H1 (cell line): ENCODE data around the gene KRT1. TPM values are rescaled to one million over a fixed set of nuclear protein-coding genes. Genes with fewer than 3 reads are reported as not detected.

Experiments used
- CTCF ChIA-PET: fragments of 300-600 bp; sonication (Branson Sonifier 250); formaldehyde crosslinking; loops from one replicate; lab custom pipeline; 2021; ENCODE audit not compliant: partially characterized antibody; lab: Charles Lee
- POLR2A ChIA-PET: fragments of 300-600 bp; sonication (Branson Sonifier 250); formaldehyde crosslinking; loops from one replicate; lab custom pipeline; 2021; ENCODE audit warnings: inconsistent platforms; ENCODE audit not compliant: partially characterized antibody; lab: Charles Lee
- DNase-seq, 2 experiments: peaks; one replicate each; pipeline versions ENCODE4 v3.0.0 to v3.0.0-alpha.2; 2010 to 2022; ENCODE audit warnings: low spot score in 2 of 2, low read depth in 1 of 2, mixed read lengths in 1 of 2
- FAIRE-seq: peaks from 2 replicates; lab custom pipeline; 2011; peaks lifted over from hg19 to GRCh38; lab: Jason Lieb, UNC
- H2AFZ ChIP-seq: 2 replicates; pipeline ENCODE4 v1.8.1; 2012; ENCODE audit warnings: low read length, inconsistent platforms
- H2AK5ac ChIP-seq: 2 replicates; pipeline ENCODE4 v1.6.1; 2013; ENCODE audit warnings: low read depth, low read length
- H2BK120ac ChIP-seq: replicated peaks from 2 replicates; pipeline ENCODE3; 2013; ENCODE audit warnings: low read depth, low read length, inconsistent platforms
- H2BK12ac ChIP-seq: 2 replicates; pipeline ENCODE4 v1.6.1; 2013; ENCODE audit warnings: low read depth, low read length
- H2BK15ac ChIP-seq: 2 replicates; pipeline ENCODE4 v1.6.1; 2013; ENCODE audit warnings: low read length
- H2BK20ac ChIP-seq: 2 replicates; pipeline ENCODE4 v1.6.1; 2013; ENCODE audit warnings: low read length
- H2BK5ac ChIP-seq: 2 replicates; pipeline ENCODE4 v1.6.1; 2013; ENCODE audit warnings: low read depth, low read length
- H3K14ac ChIP-seq: 2 replicates; pipeline ENCODE4 v1.6.1; 2013; ENCODE audit warnings: inconsistent platforms; ENCODE audit not compliant: insufficient read length
- H3K18ac ChIP-seq: 2 replicates; pipeline ENCODE4 v1.6.1; 2013; ENCODE audit warnings: low read length; ENCODE audit errors: extremely low read depth
- H3K23ac ChIP-seq: 2 replicates; pipeline ENCODE4 v1.6.1; 2013; ENCODE audit warnings: inconsistent platforms; ENCODE audit not compliant: insufficient read length
- H3K23me2 ChIP-seq: 2 replicates; pipeline ENCODE4 v1.6.1; 2013; ENCODE audit warnings: low read depth, low read length
- H3K27ac ChIP-seq: 2 replicates; pipeline ENCODE4 v1.6.1; 2011; ENCODE audit warnings: low read depth, low read length, inconsistent platforms
- H3K27me3 ChIP-seq, 4 experiments: replicated peaks in 1 of 4; 1 replicate in 1 of 4; 2 replicates in 3 of 4; pipeline versions ENCODE4 v1.6.1 to v1.8.1; 2011 to 2013; ENCODE audit warnings: low read length in 3 of 4, mild to moderate bottlenecking in 3 of 4, inconsistent platforms in 2 of 4, mixed read lengths in 2 of 4, moderate library complexity in 1 of 4; ENCODE audit not compliant: control insufficient read depth in 3 of 4, insufficient read depth in 3 of 4; ENCODE audit errors: extremely low read depth in 1 of 4
- H3K36me3 ChIP-seq, 4 experiments: 2 replicates each; pipeline versions ENCODE4 v1.6.1 to v1.8.1; 2011 to 2013; ENCODE audit warnings: mild to moderate bottlenecking in 4 of 4, low read length in 3 of 4, moderate library complexity in 2 of 4, control low read depth in 1 of 4, inconsistent platforms in 1 of 4; ENCODE audit not compliant: insufficient read depth in 4 of 4, control insufficient read depth in 2 of 4
- H3K4ac ChIP-seq: replicated peaks from 2 replicates; pipeline ENCODE3; 2013; ENCODE audit warnings: low read length, low read depth, mixed read lengths, inconsistent platforms; ENCODE audit not compliant: insufficient read length
- H3K4me1 ChIP-seq, 4 experiments: replicated peaks in 1 of 4; 1 replicate in 1 of 4; 2 replicates in 3 of 4; pipeline versions ENCODE4 v1.6.1 to v1.8.1; 2011 to 2013; ENCODE audit warnings: low read length in 3 of 4, inconsistent platforms in 2 of 4, mixed read lengths in 1 of 4; ENCODE audit not compliant: insufficient read depth in 4 of 4, control insufficient read depth in 3 of 4
- H3K4me2 ChIP-seq, 2 experiments: 2 replicates each; pipeline versions ENCODE4 v1.6.1 to v1.8.1; 2011 to 2013; ENCODE audit warnings: low read depth in 2 of 2, low read length in 2 of 2, control low read depth in 1 of 2, inconsistent platforms in 1 of 2, mild to moderate bottlenecking in 1 of 2; ENCODE audit not compliant: insufficient read depth in 1 of 2
- H3K4me3 ChIP-seq, 4 experiments: fragments of 200-600, 300-600 bp in 1 of 4; sonication (generic), shearing (Covaris generic), sonication (Bioruptor Twin) in 1 of 4; 2 replicates each; pipeline versions ENCODE4 v1.5.1 to v1.8.1; 2011 to 2016; ENCODE audit warnings: low read length in 4 of 4, low read depth in 3 of 4, control low read depth in 2 of 4, inconsistent platforms in 2 of 4, mild to moderate bottlenecking in 2 of 4, mixed read lengths in 1 of 4, moderate library complexity in 1 of 4; ENCODE audit not compliant: insufficient read depth in 2 of 4; ENCODE audit errors: extremely low read depth in 1 of 4
- H3K56ac ChIP-seq: replicated peaks from 2 replicates; pipeline ENCODE3; 2013; ENCODE audit warnings: low read depth, mild to moderate bottlenecking, mixed read lengths, low read length, inconsistent platforms; ENCODE audit not compliant: insufficient read length
- H3K79me1 ChIP-seq: 2 replicates; pipeline ENCODE4 v1.6.1; 2013; ENCODE audit warnings: low read depth, low read length, control low read depth
- H3K79me2 ChIP-seq, 2 experiments: 2 replicates each; pipeline versions ENCODE4 v1.6.1 to v1.8.1; 2012 to 2013; ENCODE audit warnings: low read length in 2 of 2, mild to moderate bottlenecking in 2 of 2, inconsistent platforms in 1 of 2; ENCODE audit not compliant: insufficient read depth in 2 of 2, control insufficient read depth in 1 of 2
- H3K9ac ChIP-seq, 4 experiments: replicated peaks in 1 of 4; 1 replicate in 1 of 4; 2 replicates in 3 of 4; pipeline versions ENCODE4 v1.6.1 to v1.8.1; 2011 to 2013; ENCODE audit warnings: low read depth in 3 of 4, low read length in 3 of 4, control low read depth in 2 of 4, mild to moderate bottlenecking in 2 of 4, moderate library complexity in 2 of 4, inconsistent platforms in 1 of 4; ENCODE audit errors: extremely low read depth in 1 of 4
- H3K9me3 ChIP-seq, 2 experiments: 2 replicates each; pipeline versions ENCODE4 v1.6.1 to v1.8.1; 2012 to 2013; ENCODE audit warnings: mild to moderate bottlenecking in 2 of 2, moderate library complexity in 2 of 2, control low read depth in 1 of 2, inconsistent platforms in 1 of 2, low read depth in 1 of 2, low read length in 1 of 2, mixed read lengths in 1 of 2; ENCODE audit not compliant: insufficient read depth in 2 of 2
- H4K20me1 ChIP-seq, 2 experiments: replicated peaks in 1 of 2; 2 replicates each; pipeline versions ENCODE3 to v1.8.1; 2011 to 2013; ENCODE audit warnings: inconsistent platforms in 2 of 2, low read length in 2 of 2, mild to moderate bottlenecking in 1 of 2; ENCODE audit not compliant: insufficient read depth in 2 of 2, control insufficient read depth in 1 of 2
- H4K5ac ChIP-seq: 2 replicates; pipeline ENCODE4 v1.6.1; 2013; ENCODE audit warnings: low read length, low read depth, mixed read lengths, inconsistent platforms; ENCODE audit not compliant: insufficient read length
- H4K8ac ChIP-seq: 2 replicates; pipeline ENCODE4 v1.8.0; 2013; ENCODE audit warnings: mild to moderate bottlenecking, moderate library complexity, low read length, inconsistent platforms; ENCODE audit not compliant: insufficient read depth; ENCODE audit errors: extremely low read depth
- H4K91ac ChIP-seq: replicated peaks from 2 replicates; pipeline ENCODE3; 2013; ENCODE audit warnings: low read length, mixed read lengths, inconsistent platforms; ENCODE audit not compliant: insufficient read length
- POLR2A ChIP-seq, 2 experiments: IDR thresholded peaks; 1 replicate in 1 of 2; 2 replicates in 1 of 2; pipeline ENCODE4 v1.6.1; 2011; ENCODE audit warnings: low read depth in 2 of 2, low read length in 2 of 2, mild to moderate bottlenecking in 2 of 2; ENCODE audit errors: control extremely low read depth in 1 of 2
- RAD21 ChIP-seq, 2 experiments: IDR thresholded peaks in 1 of 2; conservative IDR thresholded peaks in 1 of 2; 2 replicates each; pipeline ENCODE4 v1.6.1; 2011; ENCODE audit warnings: low read depth in 2 of 2, low read length in 2 of 2, improper control_type of control experiment in 1 of 2, inconsistent platforms in 1 of 2, mild to moderate bottlenecking in 1 of 2, moderate library complexity in 1 of 2
- WGBS, 2 experiments: shearing (Covaris generic) in 1 of 2; methylation state at CpG; one replicate each; pipeline versions ENCODE4 v1.1.6 to v1.1.7; 2013 to 2015; ENCODE audit warnings: low lambda C conversion rate in 2 of 2, mixed read lengths in 2 of 2, inconsistent platforms in 1 of 2, low coverage in 1 of 2, missing lambda C conversion rate in 1 of 2; ENCODE audit not compliant: insufficient replicate concordance in 2 of 2, insufficient coverage in 1 of 2, insufficient read length in 1 of 2; ENCODE audit errors: extremely low coverage in 1 of 2, missing lambda C conversion rate in 1 of 2; 5-methylcytosine and 5-hydroxymethylcytosine counted together
- polyA plus RNA-seq, 7 experiments: library from polyadenylated mRNA; depleted of rRNA in 3 of 7; stranded (reverse) in 5 of 7; unstranded in 2 of 7; fragments of >200 nt in 5 of 7; fragments of 200-250 nt in 2 of 7; gene quantifications; 1 replicate in 5 of 7; 2 replicates in 1 of 7; 4 replicates in 1 of 7; pipeline versions ENCODE4 v1.2.1 to v1.2.3, GENCODE V29; 2011 to 2013; ENCODE audit warnings: missing spikeins in 2 of 7, mixed read lengths in 2 of 7
- total RNA-seq: library from RNA; stranded (reverse); fragmentation: NEBNext Ultra II Directional; extraction: Animal tissue kit (Norgen Biotek cat#: 25700); gene quantifications from 2 replicates; pipeline ENCODE4 v1.2.1, GENCODE V29; 2021

The KRT1 gene
- total and polyA plus RNA-seq, 2 of the 8 experiments (the other 6 are each of a cell fraction or from before 2014, with no cell fraction given) = not detected

DNA sequence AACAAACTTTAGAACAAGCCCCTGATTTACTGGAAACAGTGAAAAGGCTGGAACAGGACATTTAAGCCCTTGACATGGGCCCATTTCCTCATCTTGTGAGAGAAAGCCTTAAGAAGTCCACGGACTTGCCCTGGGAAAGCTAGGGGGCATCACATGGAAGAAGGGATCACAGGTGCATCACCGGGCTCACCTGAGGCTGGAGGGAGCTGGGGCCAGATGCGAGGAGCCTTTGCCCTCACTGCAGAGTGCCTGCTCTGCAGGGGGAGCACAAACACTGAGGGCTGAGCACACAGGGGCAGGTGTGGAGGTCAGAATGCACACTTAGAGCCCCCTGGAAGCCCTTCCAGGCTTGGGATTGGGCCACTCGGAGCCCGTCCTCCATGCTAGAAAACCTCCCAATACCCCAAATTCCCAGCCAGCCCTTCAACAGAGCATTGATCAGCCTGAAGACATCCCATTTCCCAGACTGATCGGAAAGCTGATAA lies 5.2 kb upstream of the KRT1 start:
- Histone ChIP-seq H3K27ac (no peak overlapping the region), H4K5ac (no peak overlapping the region), H3K9me3 (no peaks in the 10 kb centered on the region), H3K14ac (no peak overlapping the region), H4K8ac (no peak overlapping the region; the same call in 1 of the 2 replicates), H3K9ac (no peak overlapping the region), H3K4me2 (no peak overlapping the region), H2AK5ac (no peak overlapping the region), H2BK15ac (no peak overlapping the region), H2AFZ (no peak overlapping the region), H3K36me3 (no peaks in the 10 kb centered on the region), H4K91ac (no peak overlapping the region), H3K23ac (no peak overlapping the region), H3K79me2 (no peaks in the 10 kb centered on the region), H2BK120ac (no peak overlapping the region), H2BK5ac (no peak overlapping the region), H3K4me3 (no peak overlapping the region), H2BK12ac (no peak overlapping the region), H3K23me2 (no peaks in the 10 kb centered on the region), H2BK20ac (no peak overlapping the region), H3K18ac (no peak overlapping the region), H3K4me1 (peaks cover 0 to 2% (median under 1%) of the 10 kb centered on the region in 4 experiments; a peak in 2 of 7 replicates), H3K4ac (no peak overlapping the region), H3K56ac (no peak overlapping the region), H4K20me1 (no peaks in the 10 kb centered on the region), H3K27me3 (peaks cover 0 to 7% (median 6%) of the 10 kb centered on the region in 4 experiments; a peak in 5 of 7 replicates), H3K79me1 (no peaks in the 10 kb centered on the region; the same call in 1 of the 2 replicates)
- CTCF ChIA-PET = interaction anchor here (0.6 to 2.1 kb wide), 8 partner anchors 14 to 464 kb away, joined by 3 to 5 read pairs (median 3); no protein-coding TSS in a partner anchor
- POLR2A ChIA-PET = interaction anchor here (0.6 kb wide), 1 partner anchor 1847 kb away, joined by 3 read pairs; no protein-coding TSS in a partner anchor
- WGBS, 2 experiments = 76% methylated on average over 6 of the region's 6 CpGs; no CpG with 5 or more reads in 1 of the 2 experiments
- DNase-seq = no peak
- peak in 1 of 2 experiments; percentile 14; a peak in 1 of 4 replicates for TF ChIP-seq RAD21 (IDR thresholded peaks at IDR 0.05 in 1 of 2, conservative IDR thresholded peaks at IDR 0.05 in 1 of 2; ENCODE audit: low read depth in 2 of 2, low read length in 2 of 2)
- TF ChIP-seq POLR2A (IDR thresholded peaks at IDR 0.05; ENCODE audit: control extremely low read depth in 1 of 2, low read depth in 2 of 2, low read length in 2 of 2) = no peak
- FAIRE-seq = no peak
